ENCODE results near the gene PRLHR.

GRCh38 chr10:118585234-118585633 lies 10.2 kb downstream of the PRLHR start:
- TF ChIP-seq MAX (IDR thresholded peaks at IDR 0.05) (no peak), REST (IDR thresholded peaks at IDR 0.05; ENCODE audit: low read depth) (no peak), EP300 (IDR thresholded peaks at IDR 0.05; ENCODE audit: borderline replicate concordance) (no peak), TAF1 (IDR thresholded peaks at IDR 0.05; ENCODE audit: low read depth) (no peak), USF1 (IDR thresholded peaks at IDR 0.05) (no peak), TCF12 (IDR thresholded peaks at IDR 0.05; ENCODE audit: low read depth) (no peak), RAD21 (IDR thresholded peaks at IDR 0.05; ENCODE audit: low read depth) (no peak), NFIC (IDR thresholded peaks at IDR 0.05) (no peak), EGR1 (IDR thresholded peaks at IDR 0.05) (no peak), CEBPB (IDR thresholded peaks at IDR 0.05) (no peak), YY1 (IDR thresholded peaks at IDR 0.05; ENCODE audit: low read depth) (no peak), ZBTB7A (IDR thresholded peaks at IDR 0.05; ENCODE audit: low read depth) (no peak)

All from Ishikawa (cell line).